ENCODE data around the gene BET1.

GRCh38 chr7:94001396-94001795 lies 2.8 kb downstream of the BET1 start:
- TF ChIP-seq CHD2 (IDR thresholded peaks at IDR 0.05; ENCODE audit: low read length, partially characterized antibody) (no peak), USF2 (IDR thresholded peaks at IDR 0.05) (no peak), RAD21 (conservative IDR thresholded peaks at IDR 0.05 in 1 of 2, IDR thresholded peaks at IDR 0.05 in 1 of 2) (no peak), POLR2A (IDR thresholded peaks at IDR 0.05; ENCODE audit: low read length) (no peak), RFX5 (IDR thresholded peaks at IDR 0.05) (no peak), CTCF (IDR thresholded peaks at IDR 0.05) (no peak), ESRRA (IDR thresholded peaks at IDR 0.05; ENCODE audit: borderline replicate concordance, low read length) (no peak), NFE2L2 (conservative IDR thresholded peaks at IDR 0.05; ENCODE audit: low read length) (no peak), SREBF2 (IDR thresholded peaks at IDR 0.05) (no peak), HDAC2 (IDR thresholded peaks at IDR 0.05) (no peak)

Data from A549 (cell line).